UCSD-AML1 (cell line): ENCODE data around the gene PAN3.
A peak's percentile ranks its signal among the peaks of the same experiment; 100 is the strongest.

ENCODE experiments used
- DNase-seq: peaks from one replicate; lab custom pipeline; 2025; ENCODE audit not compliant: unreplicated experiment; lab: John Stamatoyannopoulos, UW

Gene PAN3

GRCh38 chr13:28283600-28283999, 145.3 kb downstream of the PAN3 start:
- no peak for DNase-seq

GRCh38 chr13:28286263-28286662, 147.9 kb downstream of the PAN3 start:
- DNase-seq: no peak

GRCh38 chr13:28297341-28297740, 159.0 kb downstream of the PAN3 start:
- no peak for DNase-seq

GRCh38 chr13:28299916-28300315, 161.6 kb downstream of the PAN3 start:
- no peak for DNase-seq

- DNase-seq: no peak
Observed at GRCh38 chr13:28301839-28302238, 163.5 kb downstream of the PAN3 start.

GRCh38 chr13:28306325-28306724, 168.0 kb downstream of the PAN3 start:
- no peak for DNase-seq

GRCh38 chr13:28313579-28313978, 175.2 kb downstream of the PAN3 start:
- DNase-seq: no peak

- no peak for DNase-seq
Observed at GRCh38 chr13:28314879-28315278, 176.5 kb downstream of the PAN3 start.

GRCh38 chr13:28316129-28316528, 177.8 kb downstream of the PAN3 start:
- DNase-seq: no peak

- DNase-seq: no peak
Observed at GRCh38 chr13:28316836-28317235, 178.5 kb downstream of the PAN3 start.

- DNase-seq: no peak
Observed at GRCh38 chr13:28318496-28318895, 180.2 kb downstream of the PAN3 start.

- no peak for DNase-seq
Observed at GRCh38 chr13:28319528-28319927, 181.2 kb downstream of the PAN3 start.

- DNase-seq: no peak
Observed at GRCh38 chr13:28320209-28320608, 181.9 kb downstream of the PAN3 start.

- no peak for DNase-seq
Observed at GRCh38 chr13:28320884-28321574, 182.7 kb downstream of the PAN3 start.

- no peak for DNase-seq
Observed at GRCh38 chr13:28321756-28322155, 183.4 kb downstream of the PAN3 start.

GRCh38 chr13:28322256-28322905, 184.0 kb downstream of the PAN3 start:
- DNase-seq: no peak

- peak; percentile 43 for DNase-seq
Observed at GRCh38 chr13:28324181-28324789, 185.9 kb downstream of the PAN3 start.

GRCh38 chr13:28325022-28325421, 186.7 kb downstream of the PAN3 start:
- DNase-seq: no peak

- no peak for DNase-seq
Observed at GRCh38 chr13:28326056-28326455, 187.7 kb downstream of the PAN3 start.

GRCh38 chr13:28327373-28328270, 189.3 kb downstream of the PAN3 start:
- DNase-seq: no peak

GRCh38 chr13:28328271-28328607, 189.9 kb downstream of the PAN3 start:
- DNase-seq: no peak
